ENCODE data around the gene FLRT2.

Gene FLRT2

GRCh38 chr14:85565862-85566296 is 35.9 kb downstream of the FLRT2 start:
- no peak for DNase-seq (ENCODE audit: low read depth)

DNA sequence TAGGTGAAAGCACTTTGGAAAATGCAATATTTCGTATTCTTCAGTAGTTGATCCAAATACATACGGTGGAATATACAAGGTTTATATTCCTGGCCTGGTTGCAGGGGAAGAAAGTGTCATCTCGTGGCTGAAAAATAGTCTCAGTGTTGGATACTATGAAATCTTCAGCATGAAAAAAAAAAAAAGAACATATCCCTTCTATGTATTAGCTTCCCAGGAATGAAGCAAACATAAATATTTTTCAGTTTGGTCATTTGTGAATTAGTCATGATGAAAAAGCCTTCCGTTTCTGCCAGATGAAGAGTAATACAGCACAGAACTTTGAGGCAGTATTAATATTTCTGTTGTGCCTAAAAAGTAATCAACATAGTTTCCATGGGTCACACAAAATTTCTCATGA is 36.7 kb downstream of the FLRT2 start:
- no peak for DNase-seq (ENCODE audit: low read depth)

GRCh38 chr14:85572011-85572410 is 42.1 kb downstream of the FLRT2 start:
- no peak for DNase-seq (ENCODE audit: low read depth)

DNA sequence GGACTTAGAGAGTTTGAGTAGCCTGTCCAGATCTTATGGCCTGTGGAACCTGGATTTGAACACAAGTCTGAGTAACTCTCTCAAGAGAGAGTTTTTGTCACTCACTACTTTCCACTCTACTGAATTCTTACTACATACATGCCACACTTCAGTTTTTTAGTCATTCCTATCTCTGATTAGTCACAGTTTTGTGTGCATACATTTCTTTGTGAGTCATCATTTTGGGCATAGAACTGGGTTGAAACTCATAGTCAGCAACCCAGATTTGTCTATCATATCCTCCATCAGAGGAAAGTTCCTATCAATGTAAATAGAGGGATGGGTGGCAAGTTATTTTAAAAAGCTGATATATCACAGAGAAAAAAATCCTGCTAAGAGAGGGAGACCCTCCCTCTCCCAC is 42.9 kb downstream of the FLRT2 start:
- no peak for DNase-seq (ENCODE audit: low read depth)

- no peak for DNase-seq (ENCODE audit: low read depth)
Measured at GRCh38 chr14:85573406-85573805, 43.5 kb downstream of the FLRT2 start.

DNA sequence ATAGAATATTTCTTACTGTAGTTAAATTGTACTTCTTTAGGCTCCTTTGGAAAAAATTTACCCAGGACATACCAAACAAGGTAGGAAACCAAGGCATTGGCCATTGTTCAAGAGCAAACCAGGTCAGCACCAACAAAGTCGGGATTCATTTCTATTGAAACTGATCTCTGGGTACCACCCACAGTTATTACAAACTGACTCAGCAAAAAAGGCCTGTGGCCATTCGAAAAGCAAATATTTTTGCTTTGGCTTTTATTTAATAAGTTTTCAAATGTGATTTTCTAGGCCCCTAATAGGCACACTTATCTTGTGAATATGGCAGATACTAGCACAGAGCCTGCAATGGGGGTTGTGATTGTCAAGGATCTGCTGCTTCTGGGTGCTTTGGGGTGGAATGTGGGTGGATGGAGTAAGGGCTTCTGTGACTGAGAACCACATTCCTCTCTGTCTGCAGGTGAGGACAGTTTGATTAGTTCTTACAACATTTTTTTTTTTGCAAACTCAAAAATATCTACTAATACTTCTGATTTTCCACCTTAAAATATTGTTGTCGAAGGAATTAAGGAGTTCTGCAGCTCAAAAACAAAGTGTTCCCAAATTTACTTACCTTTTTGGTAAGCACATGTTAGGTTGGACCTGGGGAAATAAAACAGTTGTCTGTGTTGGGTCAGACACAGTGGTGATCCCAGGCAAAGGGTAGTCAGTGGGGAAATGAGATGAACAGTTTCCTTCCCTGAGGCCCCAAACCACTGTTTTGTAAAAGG is 45.1 kb downstream of the FLRT2 start:
- no peak for DNase-seq (ENCODE audit: low read depth)

GRCh38 chr14:85575617-85575898 is 45.6 kb downstream of the FLRT2 start:
- DNase-seq (ENCODE audit: low read depth): no peak

DNA sequence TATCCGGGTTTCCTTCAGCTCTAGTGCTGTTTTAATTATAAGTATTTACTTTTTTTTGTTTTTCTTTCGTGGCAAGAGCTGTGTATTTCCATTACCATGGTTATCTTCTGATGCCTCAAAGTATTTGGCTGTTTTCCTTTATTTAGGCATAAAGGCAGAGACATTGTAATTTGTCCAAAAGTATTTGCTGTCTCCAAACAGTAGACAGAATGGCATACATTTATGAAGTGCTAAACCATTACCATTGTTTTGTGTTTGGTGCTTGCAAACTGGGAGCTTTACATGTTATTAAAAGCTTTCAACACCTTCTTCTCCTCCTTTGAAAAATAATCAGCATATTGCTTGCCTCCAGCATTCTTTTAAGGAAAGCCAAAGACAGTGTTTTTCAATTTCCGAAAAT is 46.3 kb downstream of the FLRT2 start:
- no peak for DNase-seq (ENCODE audit: low read depth)

GRCh38 chr14:85576848-85577542 is 47.1 kb downstream of the FLRT2 start:
- DNase-seq (ENCODE audit: low read depth): no peak

GRCh38 chr14:85577543-85578114 is 47.7 kb downstream of the FLRT2 start:
- no peak for DNase-seq (ENCODE audit: low read depth)

- no peak for DNase-seq (ENCODE audit: low read depth)
Measured at GRCh38 chr14:85578357-85578756, 48.4 kb downstream of the FLRT2 start.

GRCh38 chr14:85578930-85579329 is 49.0 kb downstream of the FLRT2 start:
- DNase-seq (ENCODE audit: low read depth): no peak

GRCh38 chr14:85579942-85580341 is 50.0 kb downstream of the FLRT2 start:
- no peak for DNase-seq (ENCODE audit: low read depth)

DNA sequence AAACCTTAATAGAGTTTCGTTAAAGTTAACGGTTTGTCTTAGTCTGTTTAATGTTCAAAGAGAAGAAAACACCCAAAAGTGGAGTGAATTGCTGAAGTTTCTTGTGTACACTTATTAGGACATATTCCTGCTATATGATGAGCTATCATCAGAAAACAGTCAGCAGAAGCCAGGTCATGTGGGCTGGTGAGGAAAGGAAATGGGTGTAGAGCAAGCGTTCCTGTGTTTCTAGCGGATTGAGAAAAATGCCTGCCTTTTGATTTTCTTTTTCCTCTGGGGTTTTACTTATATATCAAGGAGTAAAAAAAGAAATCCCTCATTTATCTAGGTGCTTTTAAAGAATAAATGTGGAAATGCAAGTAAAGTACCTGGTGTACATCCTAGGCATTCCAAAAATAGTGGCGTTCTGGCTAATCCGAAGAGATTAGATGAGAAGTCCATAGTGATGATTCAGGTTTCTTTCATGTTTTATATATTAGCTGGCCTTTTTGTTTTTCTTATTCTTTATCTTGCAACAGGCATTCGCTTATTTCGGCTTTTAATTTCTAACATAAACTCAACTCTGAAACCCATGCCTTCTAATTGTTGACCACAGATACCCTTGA is 50.7 kb downstream of the FLRT2 start:
- no peak for DNase-seq (ENCODE audit: low read depth)

GRCh38 chr14:85581691-85582090 is 51.7 kb downstream of the FLRT2 start:
- no peak for DNase-seq (ENCODE audit: low read depth)

DNA sequence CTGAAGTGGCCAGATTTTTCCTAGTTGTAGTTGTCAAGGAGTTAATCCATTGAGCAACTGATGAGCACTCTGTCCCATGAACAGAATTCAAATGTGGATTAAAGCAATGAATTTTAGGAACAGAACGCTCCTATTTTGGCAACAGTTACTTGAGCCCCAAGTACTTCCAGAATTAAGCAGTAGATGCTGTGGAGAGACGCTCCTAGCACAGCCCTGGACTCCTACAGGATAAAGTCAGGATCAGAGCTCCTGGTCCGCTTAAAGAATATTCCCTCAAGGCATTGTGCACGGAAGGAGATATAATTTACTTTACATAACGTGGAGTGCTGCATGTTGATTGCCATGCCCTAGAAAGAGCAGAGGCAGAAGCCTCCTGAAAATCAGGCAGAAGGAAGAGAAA is 53.4 kb downstream of the FLRT2 start:
- DNase-seq (ENCODE audit: low read depth): no peak

DNA sequence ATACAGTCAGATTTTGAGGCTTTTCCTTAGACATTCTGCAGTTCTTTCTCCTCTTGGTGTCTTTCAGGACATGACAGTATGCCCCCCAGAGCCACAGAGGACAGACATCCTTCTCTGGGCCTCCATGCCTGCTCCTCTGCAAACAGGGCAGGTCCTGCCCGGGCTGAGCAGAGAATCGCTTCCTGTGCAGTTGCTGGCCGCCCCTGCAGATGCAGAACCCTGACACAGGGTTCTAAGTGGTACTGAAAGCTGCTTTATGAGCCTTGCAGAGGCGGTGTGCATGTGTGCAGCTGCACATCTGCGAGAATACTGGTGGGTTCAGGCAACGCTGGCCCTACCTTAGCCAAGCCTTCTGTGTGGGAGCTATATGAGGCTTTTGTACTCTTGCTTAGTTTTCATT is 54.5 kb downstream of the FLRT2 start:
- DNase-seq (ENCODE audit: low read depth): no peak

DNA sequence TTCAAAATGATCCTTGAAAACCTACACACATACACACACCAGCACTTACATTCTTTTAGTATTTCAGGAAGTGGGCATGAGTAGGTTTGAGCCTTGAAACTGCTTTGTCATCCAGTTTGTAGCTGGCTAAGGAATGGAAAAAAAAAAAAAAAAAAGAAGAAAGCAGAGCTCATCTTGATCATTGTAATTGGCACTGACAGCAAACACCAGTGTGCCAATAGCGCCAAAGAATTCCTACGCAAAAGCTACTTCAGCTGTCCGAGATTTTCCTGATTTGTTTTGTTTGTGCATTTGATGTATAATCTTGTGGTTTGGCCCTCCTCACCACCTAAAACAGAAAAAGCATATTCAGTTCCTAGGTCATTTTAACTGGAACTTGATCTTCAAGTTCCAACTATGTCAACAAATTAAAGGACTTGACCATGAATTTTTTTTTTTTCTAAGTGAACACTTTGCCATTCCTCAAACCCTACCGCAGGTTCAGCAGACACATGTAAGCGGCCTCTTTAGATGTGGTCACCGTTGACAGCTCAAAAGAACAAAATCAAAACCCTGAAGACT is 57.3 kb downstream of the FLRT2 start:
- DNase-seq (ENCODE audit: low read depth): no peak

DNA sequence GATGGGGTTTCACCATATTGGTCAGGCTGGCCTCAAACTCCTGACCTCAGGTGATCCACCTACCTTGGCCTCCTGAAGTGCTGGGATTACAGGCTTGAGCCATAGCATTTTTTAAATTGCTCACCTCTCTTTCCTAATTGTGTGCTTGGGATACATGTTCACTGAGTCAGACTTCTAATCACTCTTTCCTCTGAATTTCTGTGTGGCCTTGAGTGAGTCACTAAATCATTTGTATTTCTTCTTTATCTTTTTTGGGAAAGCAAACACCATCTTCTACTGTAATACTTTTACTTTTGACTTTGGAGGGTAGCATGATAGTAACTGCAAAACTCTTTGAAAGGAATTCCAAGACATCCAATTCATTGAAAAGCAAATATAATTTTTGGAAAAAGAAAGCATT is 60.8 kb downstream of the FLRT2 start:
- DNase-seq (ENCODE audit: low read depth): no peak

GRCh38 chr14:85594217-85594616 is 64.3 kb downstream of the FLRT2 start:
- no peak for DNase-seq (ENCODE audit: low read depth)

- DNase-seq (ENCODE audit: low read depth): no peak
Measured at GRCh38 chr14:85595981-85596380, 66.0 kb downstream of the FLRT2 start.

- no peak for DNase-seq (ENCODE audit: low read depth)
Measured at GRCh38 chr14:85596562-85596961, 66.6 kb downstream of the FLRT2 start.

- no peak for DNase-seq (ENCODE audit: low read depth)
Measured at GRCh38 chr14:85597701-85598100, 67.8 kb downstream of the FLRT2 start.
